Left lung (tissue), 10 donors: ENCODE data around the gene WIPI1. TPM values are rescaled to one million over a fixed set of nuclear protein-coding genes. Genes with fewer than 3 reads are reported as not detected.

Experiments used
- ATAC-seq: fragments of 200-7000 bp; cut with Tn5 transposase; one replicate; pipeline ENCODE4 v1.9.1; 2020; ENCODE audit warnings: moderate library complexity
- DNase-seq, 4 donors: peaks; one replicate each; pipeline ENCODE4 v3.0.0-alpha.2; 2013 to 2020
- H3K27ac ChIP-seq, 2 donors: fragments of 200-600 bp; sonication (generic) in 1 of 2; one replicate each; pipeline versions ENCODE4 v1.5.0 to v1.8.0; 2020 to 2021
- H3K27me3 ChIP-seq, 2 donors: fragments of 200-600 bp; sonication (generic) in 1 of 2; one replicate each; pipeline versions ENCODE4 v1.5.0 to v1.8.0; 2020 to 2021
- H3K36me3 ChIP-seq, 2 donors: fragments of 200-600 bp; sonication (generic) in 1 of 2; one replicate each; pipeline versions ENCODE4 v1.5.0 to v1.8.0; 2020 to 2021
- H3K4me1 ChIP-seq, 2 donors: fragments of 200-600 bp; one replicate each; pipeline ENCODE4 v1.8.0; 2021
- H3K4me3 ChIP-seq, 2 donors: fragments of 200-600 bp; sonication (generic) in 1 of 2; one replicate each; pipeline versions ENCODE4 v1.5.0 to v1.8.0; 2020 to 2021; ENCODE audit warnings: mild to moderate bottlenecking in 1 of 2
- H3K9me3 ChIP-seq, 2 donors: fragments of 200-600 bp; sonication (generic) in 1 of 2; one replicate each; pipeline versions ENCODE4 v1.5.0 to v1.8.0; 2020 to 2021
- intact Hi-C, 2 donors: fragments of 100-400 bp; cut with DNase I; formaldehyde crosslinking; loops; one replicate each; pipeline versions ENCODE4 v1.11.2 to v1.14.2; 2022
- polyA plus RNA-seq, 6 donors: library from polyadenylated mRNA; unstranded; fragments of 120-200 nt; gene quantifications; one replicate each; pipeline ENCODE4 v1.2.1, GENCODE V29; 2013; ENCODE audit not compliant: insufficient read length in 6 of 6
- total RNA-seq, 2 donors: library from RNA; stranded (reverse); fragmentation: NEBNext Ultra II Directional; extraction: Animal tissue kit (Norgen Biotek cat#: 25700); gene quantifications; one replicate each; pipeline ENCODE4 v1.2.1, GENCODE V29; 2021
- TF ChIP-seq, protein P1 (sequence below), 2 donors: fragments of 200-600 bp; sonication (generic) in 1 of 2; IDR thresholded peaks; one replicate each; pipeline versions ENCODE4 v1.5.0 to v1.8.0; 2021; ENCODE audit warnings: antibody characterized with exemption in 2 of 2
- donor health status: DM: no; HTN: yes; CAD: no.
- donor health status: DM: no; HTN: no; CAD: no.

The WIPI1 gene
- total and polyA plus RNA-seq, 8 donors, result 19.2 to 57.1 (median 21.7) TPM

DNA sequence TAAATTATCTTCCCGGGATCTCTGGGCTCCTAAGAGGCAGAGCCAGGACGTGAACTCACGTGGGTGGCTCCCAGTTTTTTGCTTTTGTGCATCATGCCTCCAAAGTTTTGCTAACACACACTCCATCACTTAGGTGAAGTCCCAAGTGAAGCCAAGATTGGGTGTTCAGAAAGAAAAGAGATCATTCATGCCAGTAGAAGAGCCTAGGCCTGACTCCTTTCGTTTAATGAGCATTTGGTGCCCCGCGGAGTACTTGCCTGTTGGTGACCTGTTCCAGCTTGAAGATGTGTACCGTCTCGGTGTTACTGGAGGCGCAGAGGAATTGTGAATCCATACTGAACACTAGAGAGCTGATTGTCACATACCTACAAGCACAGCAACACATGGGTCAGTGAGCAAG is 24.1 kb downstream of the WIPI1 start:
- Histone ChIP-seq H3K27me3 (no peaks in the 10 kb centered on the region), H3K4me3 (no peak overlapping the region), H3K36me3 (peaks cover 0 to 80% of the 10 kb centered on the region in 2 donors), H3K27ac (no peak overlapping the region), H3K4me1 (peaks cover 4 to 24% of the 10 kb centered on the region in 2 donors), H3K9me3 (no peaks in the 10 kb centered on the region)
- ATAC-seq (no peak), DNase-seq (no peak)
- intact Hi-C loops, result no loop called here
- TF ChIP-seq, protein P1, sequence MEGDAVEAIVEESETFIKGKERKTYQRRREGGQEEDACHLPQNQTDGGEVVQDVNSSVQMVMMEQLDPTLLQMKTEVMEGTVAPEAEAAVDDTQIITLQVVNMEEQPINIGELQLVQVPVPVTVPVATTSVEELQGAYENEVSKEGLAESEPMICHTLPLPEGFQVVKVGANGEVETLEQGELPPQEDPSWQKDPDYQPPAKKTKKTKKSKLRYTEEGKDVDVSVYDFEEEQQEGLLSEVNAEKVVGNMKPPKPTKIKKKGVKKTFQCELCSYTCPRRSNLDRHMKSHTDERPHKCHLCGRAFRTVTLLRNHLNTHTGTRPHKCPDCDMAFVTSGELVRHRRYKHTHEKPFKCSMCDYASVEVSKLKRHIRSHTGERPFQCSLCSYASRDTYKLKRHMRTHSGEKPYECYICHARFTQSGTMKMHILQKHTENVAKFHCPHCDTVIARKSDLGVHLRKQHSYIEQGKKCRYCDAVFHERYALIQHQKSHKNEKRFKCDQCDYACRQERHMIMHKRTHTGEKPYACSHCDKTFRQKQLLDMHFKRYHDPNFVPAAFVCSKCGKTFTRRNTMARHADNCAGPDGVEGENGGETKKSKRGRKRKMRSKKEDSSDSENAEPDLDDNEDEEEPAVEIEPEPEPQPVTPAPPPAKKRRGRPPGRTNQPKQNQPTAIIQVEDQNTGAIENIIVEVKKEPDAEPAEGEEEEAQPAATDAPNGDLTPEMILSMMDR (IDR thresholded peaks at IDR 0.05), result no peak

- H3K27me3 ChIP-seq, result no peaks in the 10 kb centered on the region
- H3K4me1 ChIP-seq, result peaks cover 4 to 15% of the 10 kb centered on the region in 2 donors
- H3K4me3 ChIP-seq, result no peak overlapping the region
- no peaks in the 10 kb centered on the region for H3K9me3 ChIP-seq
- intact Hi-C loops, result no loop called here
- TF ChIP-seq, protein P1 (IDR thresholded peaks at IDR 0.05), result no peak
- ATAC-seq, result no peak
- H3K27ac ChIP-seq, result no peak overlapping the region
- DNase-seq, result no peak
- peaks cover 0 to 89% of the 10 kb centered on the region in 2 donors for H3K36me3 ChIP-seq
These were observed 25.0 kb downstream of the WIPI1 start for GRCh38 chr17:68432086-68432864.

GRCh38 chr17:68431661-68432071 is 25.6 kb downstream of the WIPI1 start:
- peaks cover 0 to 95% of the 10 kb centered on the region in 2 donors for H3K36me3 ChIP-seq
- H3K4me1 ChIP-seq, result peaks cover 0 to 9% of the 10 kb centered on the region in 2 donors
- intact Hi-C loops, result no loop called here
- ATAC-seq (no peak), DNase-seq (no peak)
- H3K27me3 ChIP-seq, result no peaks in the 10 kb centered on the region
- no peak overlapping the region for H3K27ac ChIP-seq
- H3K9me3 ChIP-seq, result no peaks in the 10 kb centered on the region
- TF ChIP-seq, protein P1 (IDR thresholded peaks at IDR 0.05), result no peak
- H3K4me3 ChIP-seq, result no peak overlapping the region

- TF ChIP-seq, protein P1 (IDR thresholded peaks at IDR 0.05), result no peak
- Histone ChIP-seq H3K36me3 (peaks cover 0 to 100% of the 10 kb centered on the region in 2 donors), H3K4me1 (peaks cover 0 to 4% of the 10 kb centered on the region in 2 donors), H3K9me3 (no peaks in the 10 kb centered on the region), H3K27me3 (no peaks in the 10 kb centered on the region), H3K4me3 (no peak overlapping the region), H3K27ac (no peak overlapping the region)
- ATAC-seq (no peak), DNase-seq (no peak)
- intact Hi-C loops, result no loop called here
These were observed 26.2 kb downstream of the WIPI1 start for GRCh38 chr17:68431045-68431608.

- H3K27me3 ChIP-seq, result no peaks in the 10 kb centered on the region
- no peaks in the 10 kb centered on the region for H3K4me1 ChIP-seq
- ATAC-seq, result no peak
- DNase-seq, result no peak
- no peak overlapping the region for H3K4me3 ChIP-seq
- intact Hi-C loops, result no loop called here
- H3K9me3 ChIP-seq, result no peaks in the 10 kb centered on the region
- peaks cover 0 to 100% of the 10 kb centered on the region in 2 donors for H3K36me3 ChIP-seq
- H3K27ac ChIP-seq, result no peak overlapping the region
- TF ChIP-seq, protein P1 (IDR thresholded peaks at IDR 0.05), result no peak
These were observed 27.4 kb downstream of the WIPI1 start for GRCh38 chr17:68429881-68430280.
